Rectal smooth muscle tissue (tissue), 1 donor: ENCODE measurements around the gene VPS41.

Experiments
- H3K27ac ChIP-seq: one replicate; pipeline ENCODE4 v1.7.0; 2013; ENCODE audit warnings: low read depth, low read length, inconsistent platforms
- H3K27me3 ChIP-seq: one replicate; pipeline ENCODE4 v1.7.0; 2013; ENCODE audit warnings: low read length; ENCODE audit not compliant: control insufficient read depth, insufficient read depth
- H3K36me3 ChIP-seq: one replicate; pipeline ENCODE4 v1.7.0; 2013; ENCODE audit warnings: low read length; ENCODE audit not compliant: control insufficient read depth, insufficient read depth
- H3K4me1 ChIP-seq: one replicate; pipeline ENCODE4 v1.7.0; 2013; ENCODE audit warnings: low read length; ENCODE audit not compliant: control insufficient read depth, insufficient read depth
- H3K4me3 ChIP-seq: one replicate; pipeline ENCODE4 v1.7.0; 2013; ENCODE audit warnings: low read length
- H3K9ac ChIP-seq: one replicate; pipeline ENCODE4 v1.7.0; 2013; ENCODE audit warnings: low read length

Gene VPS41

GRCh38 chr7:38819463-38819862, 89.5 kb downstream of the VPS41 start:
- H3K36me3 ChIP-seq = no peaks in the 10 kb centered on the region
- H3K27me3 ChIP-seq = no peaks in the 10 kb centered on the region

GRCh38 chr7:38817526-38817925, 91.5 kb downstream of the VPS41 start:
- H3K27me3 ChIP-seq = no peaks in the 10 kb centered on the region
- no peak overlapping the region for H3K27ac ChIP-seq
- peaks cover 3% of the 10 kb centered on the region for H3K36me3 ChIP-seq
- no peaks in the 10 kb centered on the region for H3K4me1 ChIP-seq
- no peak overlapping the region for H3K4me3 ChIP-seq
- H3K9ac ChIP-seq = no peak overlapping the region

More at GRCh38 chr7:38819463-38819862, 89.5 kb downstream of the VPS41 start:
- Histone ChIP-seq H3K4me3 (no peak overlapping the region), H3K9ac (no peak overlapping the region), H3K27ac (no peak overlapping the region), H3K4me1 (no peaks in the 10 kb centered on the region)

GRCh38 chr7:38813768-38814167, 95.2 kb downstream of the VPS41 start:
- Histone ChIP-seq H3K27ac (no peak overlapping the region), H3K4me3 (no peak overlapping the region), H3K27me3 (no peaks in the 10 kb centered on the region), H3K9ac (no peak overlapping the region), H3K36me3 (peaks cover 3% of the 10 kb centered on the region), H3K4me1 (no peaks in the 10 kb centered on the region)

- no peaks in the 10 kb centered on the region for H3K27me3 ChIP-seq
- no peaks in the 10 kb centered on the region for H3K36me3 ChIP-seq
- H3K4me1 ChIP-seq = no peaks in the 10 kb centered on the region
- no peak overlapping the region for H3K27ac ChIP-seq
- H3K9ac ChIP-seq = no peak overlapping the region
- H3K4me3 ChIP-seq = no peak overlapping the region
These were observed 102.1 kb downstream of the VPS41 start for GRCh38 chr7:38806912-38807311.

- Histone ChIP-seq H3K9ac (no peak overlapping the region), H3K36me3 (no peaks in the 10 kb centered on the region), H3K4me1 (no peaks in the 10 kb centered on the region), H3K27ac (no peak overlapping the region), H3K4me3 (no peak overlapping the region), H3K27me3 (no peaks in the 10 kb centered on the region)
These were observed 107.2 kb downstream of the VPS41 start for GRCh38 chr7:38801786-38802185.

- H3K9ac ChIP-seq = no peak overlapping the region
- H3K27me3 ChIP-seq = no peaks in the 10 kb centered on the region
- no peak overlapping the region for H3K4me3 ChIP-seq
- H3K27ac ChIP-seq = no peak overlapping the region
- no peaks in the 10 kb centered on the region for H3K4me1 ChIP-seq
- peaks cover 5% of the 10 kb centered on the region for H3K36me3 ChIP-seq
These were observed 110.3 kb downstream of the VPS41 start for GRCh38 chr7:38798552-38799267.

- no peak overlapping the region for H3K4me3 ChIP-seq
- H3K27ac ChIP-seq = no peak overlapping the region
- H3K9ac ChIP-seq = no peak overlapping the region
- peaks cover 5% of the 10 kb centered on the region for H3K36me3 ChIP-seq
- no peaks in the 10 kb centered on the region for H3K27me3 ChIP-seq
- no peaks in the 10 kb centered on the region for H3K4me1 ChIP-seq
These were observed 112.1 kb downstream of the VPS41 start for GRCh38 chr7:38796626-38797501.

GRCh38 chr7:38795593-38795992, 113.4 kb downstream of the VPS41 start:
- no peaks in the 10 kb centered on the region for H3K4me1 ChIP-seq
- H3K27me3 ChIP-seq = no peaks in the 10 kb centered on the region
- no peak overlapping the region for H3K4me3 ChIP-seq
- H3K36me3 ChIP-seq = peaks cover 7% of the 10 kb centered on the region
- H3K9ac ChIP-seq = no peak overlapping the region
- H3K27ac ChIP-seq = no peak overlapping the region

- Histone ChIP-seq H3K36me3 (no peaks in the 10 kb centered on the region), H3K27ac (no peak overlapping the region), H3K4me1 (no peaks in the 10 kb centered on the region), H3K27me3 (no peaks in the 10 kb centered on the region), H3K4me3 (no peak overlapping the region), H3K9ac (no peak overlapping the region)
These were observed 127.0 kb downstream of the VPS41 start for GRCh38 chr7:38781991-38782390.

- Histone ChIP-seq H3K4me3 (no peak overlapping the region), H3K27ac (no peak overlapping the region), H3K9ac (no peak overlapping the region), H3K36me3 (peaks cover 7% of the 10 kb centered on the region), H3K4me1 (no peaks in the 10 kb centered on the region), H3K27me3 (no peaks in the 10 kb centered on the region)
These were observed 131.4 kb downstream of the VPS41 start for GRCh38 chr7:38777609-38778008.

GRCh38 chr7:38775506-38776175, 133.3 kb downstream of the VPS41 start:
- H3K27me3 ChIP-seq = no peaks in the 10 kb centered on the region
- H3K9ac ChIP-seq = no peak overlapping the region
- H3K36me3 ChIP-seq = peaks cover 7% of the 10 kb centered on the region
- no peak overlapping the region for H3K27ac ChIP-seq
- H3K4me3 ChIP-seq = no peak overlapping the region
- H3K4me1 ChIP-seq = no peaks in the 10 kb centered on the region

- no peak overlapping the region for H3K27ac ChIP-seq
- H3K27me3 ChIP-seq = no peaks in the 10 kb centered on the region
- peaks cover 7% of the 10 kb centered on the region for H3K36me3 ChIP-seq
- no peak overlapping the region for H3K9ac ChIP-seq
- no peaks in the 10 kb centered on the region for H3K4me1 ChIP-seq
- no peak overlapping the region for H3K4me3 ChIP-seq
These were observed 135.6 kb downstream of the VPS41 start for GRCh38 chr7:38773430-38773829.
